ENCODE measurements around the gene CALHM3.
"Not testable (repeated sequence)": the region's sequence is repeated elsewhere in the genome, so short reads cannot be mapped to it uniquely, and the experiment has no call there.

Gene CALHM3

GRCh38 chr10:103501186-103501585 lies 22.1 kb upstream of the CALHM3 start:
- no peak for DNase-seq

GRCh38 chr10:103500481-103500880 lies 21.4 kb upstream of the CALHM3 start:
- no peak for DNase-seq

- no peak for DNase-seq
These were observed 20.8 kb upstream of the CALHM3 start for GRCh38 chr10:103499881-103500280.

GRCh38 chr10:103498936-103499638 lies 20.0 kb upstream of the CALHM3 start:
- no peak for DNase-seq

GRCh38 chr10:103497161-103497915 lies 18.3 kb upstream of the CALHM3 start:
- no peak for DNase-seq

- DNase-seq, result no peak
These were observed 16.3 kb upstream of the CALHM3 start for GRCh38 chr10:103495321-103495720.

GRCh38 chr10:103493916-103494877 lies 15.2 kb upstream of the CALHM3 start:
- peak in 1 of 2 experiments; percentile 35 for DNase-seq

GRCh38 chr10:103493362-103493915 lies 14.4 kb upstream of the CALHM3 start, which contains the start of gene NEURL1:
Gene NEURL1, plus strand, starts transcription at chr10:103493705. Its CDS starts 683 bp downstream, at chr10:103494388.
- peak in 1 of 2 experiments; percentile 60 for DNase-seq

- DNase-seq, result no peak
These were observed 13.7 kb upstream of the CALHM3 start for GRCh38 chr10:103492655-103493261.

- DNase-seq, result no peak
These were observed 12.8 kb upstream of the CALHM3 start for GRCh38 chr10:103491729-103492364.

GRCh38 chr10:103490986-103491314 lies 11.9 kb upstream of the CALHM3 start:
- DNase-seq, result no peak

- no peak for DNase-seq
These were observed 8.3 kb upstream of the CALHM3 start for GRCh38 chr10:103487410-103487708.

- DNase-seq, result not testable (repeated sequence)
These were observed 7.8 kb upstream of the CALHM3 start for GRCh38 chr10:103486635-103487409.

- peak; percentile 56 to 76 for DNase-seq
These were observed 3.0 kb upstream of the CALHM3 start for GRCh38 chr10:103481974-103482531.

GRCh38 chr10:103480521-103480920 lies 1.5 kb upstream of the CALHM3 start:
- DNase-seq, result no peak

GRCh38 chr10:103478671-103479070 lies 369 bp downstream of the CALHM3 start:
- no peak for DNase-seq

GRCh38 chr10:103476046-103476768 lies 2.8 kb downstream of the CALHM3 start:
- DNase-seq, result peak in 1 of 2 experiments; percentile 13

GRCh38 chr10:103475437-103475836 lies 3.6 kb downstream of the CALHM3 start:
- no peak for DNase-seq

GRCh38 chr10:103474077-103474476 lies 5.0 kb downstream of the CALHM3 start:
- DNase-seq, result no peak

GRCh38 chr10:103473261-103473671 lies 5.8 kb downstream of the CALHM3 start:
- DNase-seq, result no peak

All from NCI-H526 (cell line).